Measurements from ENCODE around the gene SLC20A1. TPM values are rescaled to one million over a fixed set of nuclear protein-coding genes. Genes with fewer than 3 reads are reported as not detected.
A peak's percentile ranks its signal among the peaks of the same experiment; 100 is the strongest.

The SLC20A1 gene
- total and polyA plus RNA-seq, 2 experiments from 2014 or later, result 11.4 to 22.9 TPM

DNA sequence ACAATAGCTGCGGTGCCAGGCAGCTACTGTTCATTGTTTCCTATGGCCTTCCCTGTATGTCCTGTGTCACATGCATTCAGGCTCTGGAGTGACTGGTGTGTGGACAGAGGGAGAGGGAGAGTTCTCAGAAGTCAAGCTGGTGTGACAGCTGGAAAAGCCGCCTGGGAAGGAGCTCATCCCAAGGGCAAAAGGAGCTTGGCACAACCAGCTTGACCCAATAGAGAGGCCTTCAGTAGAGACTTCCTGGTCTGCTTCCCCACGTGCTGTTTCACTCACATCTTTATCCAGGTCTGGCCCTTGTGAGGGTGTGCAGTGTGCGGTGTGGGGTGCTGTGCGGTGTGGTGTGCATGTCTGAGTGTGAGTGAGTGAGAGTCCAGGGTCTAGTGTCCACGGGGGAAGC lies 64.0 kb downstream of the SLC20A1 start:
- Histone ChIP-seq H3K27ac (no peak overlapping the region), H3K9me3 (ENCODE audit: low read depth) (no peaks in the 10 kb centered on the region), H3K4me3 (no peak overlapping the region), H3K36me3 (no peaks in the 10 kb centered on the region), H3K4me1 (ENCODE audit: low read depth) (peaks cover 7% of the 10 kb centered on the region), H3K27me3 (no peaks in the 10 kb centered on the region)
- TF ChIP-seq, protein P1, sequence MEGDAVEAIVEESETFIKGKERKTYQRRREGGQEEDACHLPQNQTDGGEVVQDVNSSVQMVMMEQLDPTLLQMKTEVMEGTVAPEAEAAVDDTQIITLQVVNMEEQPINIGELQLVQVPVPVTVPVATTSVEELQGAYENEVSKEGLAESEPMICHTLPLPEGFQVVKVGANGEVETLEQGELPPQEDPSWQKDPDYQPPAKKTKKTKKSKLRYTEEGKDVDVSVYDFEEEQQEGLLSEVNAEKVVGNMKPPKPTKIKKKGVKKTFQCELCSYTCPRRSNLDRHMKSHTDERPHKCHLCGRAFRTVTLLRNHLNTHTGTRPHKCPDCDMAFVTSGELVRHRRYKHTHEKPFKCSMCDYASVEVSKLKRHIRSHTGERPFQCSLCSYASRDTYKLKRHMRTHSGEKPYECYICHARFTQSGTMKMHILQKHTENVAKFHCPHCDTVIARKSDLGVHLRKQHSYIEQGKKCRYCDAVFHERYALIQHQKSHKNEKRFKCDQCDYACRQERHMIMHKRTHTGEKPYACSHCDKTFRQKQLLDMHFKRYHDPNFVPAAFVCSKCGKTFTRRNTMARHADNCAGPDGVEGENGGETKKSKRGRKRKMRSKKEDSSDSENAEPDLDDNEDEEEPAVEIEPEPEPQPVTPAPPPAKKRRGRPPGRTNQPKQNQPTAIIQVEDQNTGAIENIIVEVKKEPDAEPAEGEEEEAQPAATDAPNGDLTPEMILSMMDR (IDR thresholded peaks at IDR 0.05; ENCODE audit: low read depth, low read length), result no peak
- DNase-seq (ENCODE audit: low read depth in 1 of 2, low spot score in 1 of 2), result no peak

DNA sequence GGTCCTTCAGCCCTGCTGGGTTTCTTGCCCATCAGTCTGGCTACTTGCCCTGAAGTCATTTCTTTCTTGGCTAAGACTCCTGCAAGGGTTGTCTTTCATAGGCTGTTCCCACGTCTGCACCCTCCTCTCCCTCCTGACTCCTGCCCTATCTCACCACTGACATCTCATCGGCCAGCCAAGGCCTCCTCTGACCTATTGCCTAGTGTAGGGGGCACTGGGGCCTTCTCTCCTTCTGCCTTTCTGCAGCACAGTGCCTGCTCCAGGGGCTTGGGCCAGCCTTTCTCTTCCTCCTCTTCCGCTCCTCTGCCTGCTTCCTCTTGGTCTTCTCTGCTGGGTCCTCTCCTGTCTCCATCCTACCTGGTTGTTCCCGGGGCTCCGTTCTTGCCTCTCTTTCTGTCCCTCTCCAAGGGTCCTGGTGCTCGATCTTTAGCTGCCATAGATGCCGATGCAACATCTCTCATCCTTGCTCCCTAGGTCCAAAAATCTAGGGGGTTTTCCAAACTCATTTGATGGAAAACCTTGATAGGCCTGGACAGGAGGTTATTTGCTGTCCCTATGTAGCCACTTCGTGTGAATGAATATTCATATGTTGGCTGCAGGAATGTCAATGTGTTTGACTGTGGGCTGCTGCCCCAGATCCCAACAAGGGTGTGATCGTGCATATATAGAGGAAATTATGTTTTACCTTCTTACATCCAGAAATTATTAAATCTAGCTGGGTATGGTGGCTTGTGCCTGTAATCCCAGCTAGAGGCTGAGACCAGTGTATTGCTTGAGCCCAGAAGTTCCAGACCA lies 65.4 kb downstream of the SLC20A1 start:
- H3K4me1 ChIP-seq (ENCODE audit: low read depth), result peaks cover 7% of the 10 kb centered on the region
- H3K36me3 ChIP-seq, result no peaks in the 10 kb centered on the region
- H3K9me3 ChIP-seq (ENCODE audit: low read depth), result no peaks in the 10 kb centered on the region
- TF ChIP-seq, protein P1 (IDR thresholded peaks at IDR 0.05; ENCODE audit: low read depth, low read length), result no peak
- no peak overlapping the region for H3K4me3 ChIP-seq
- DNase-seq (ENCODE audit: low read depth in 1 of 2, low spot score in 1 of 2), result no peak
- no peak overlapping the region for H3K27ac ChIP-seq
- H3K27me3 ChIP-seq, result no peaks in the 10 kb centered on the region

DNA sequence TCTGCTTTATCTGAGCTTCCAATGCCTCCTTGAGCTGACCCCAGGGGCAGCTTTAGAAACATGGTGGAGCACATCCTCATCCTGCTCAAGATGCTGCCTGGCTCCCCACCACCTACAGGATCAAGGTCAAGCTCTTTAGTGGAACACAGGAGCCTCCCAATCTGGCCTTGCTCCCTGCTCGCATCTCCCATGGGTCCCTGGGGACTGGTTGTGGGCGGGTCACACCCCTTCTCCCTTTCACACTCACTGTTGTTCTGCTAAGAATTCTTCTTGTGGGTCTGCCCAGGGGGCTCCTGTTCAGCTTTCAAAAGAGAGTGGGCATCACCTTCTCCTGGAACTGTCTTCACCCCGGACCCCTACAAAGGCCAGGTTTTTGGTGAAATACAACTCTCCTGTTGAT lies 66.7 kb downstream of the SLC20A1 start:
- DNase-seq (ENCODE audit: low read depth in 1 of 2, low spot score in 1 of 2), result no peak
- TF ChIP-seq, protein P1 (IDR thresholded peaks at IDR 0.05; ENCODE audit: low read depth, low read length), result no peak
- Histone ChIP-seq H3K36me3 (no peaks in the 10 kb centered on the region), H3K27ac (no peak overlapping the region), H3K27me3 (no peaks in the 10 kb centered on the region), H3K4me3 (no peak overlapping the region), H3K9me3 (ENCODE audit: low read depth) (no peaks in the 10 kb centered on the region), H3K4me1 (ENCODE audit: low read depth) (peaks cover 3% of the 10 kb centered on the region)

DNA sequence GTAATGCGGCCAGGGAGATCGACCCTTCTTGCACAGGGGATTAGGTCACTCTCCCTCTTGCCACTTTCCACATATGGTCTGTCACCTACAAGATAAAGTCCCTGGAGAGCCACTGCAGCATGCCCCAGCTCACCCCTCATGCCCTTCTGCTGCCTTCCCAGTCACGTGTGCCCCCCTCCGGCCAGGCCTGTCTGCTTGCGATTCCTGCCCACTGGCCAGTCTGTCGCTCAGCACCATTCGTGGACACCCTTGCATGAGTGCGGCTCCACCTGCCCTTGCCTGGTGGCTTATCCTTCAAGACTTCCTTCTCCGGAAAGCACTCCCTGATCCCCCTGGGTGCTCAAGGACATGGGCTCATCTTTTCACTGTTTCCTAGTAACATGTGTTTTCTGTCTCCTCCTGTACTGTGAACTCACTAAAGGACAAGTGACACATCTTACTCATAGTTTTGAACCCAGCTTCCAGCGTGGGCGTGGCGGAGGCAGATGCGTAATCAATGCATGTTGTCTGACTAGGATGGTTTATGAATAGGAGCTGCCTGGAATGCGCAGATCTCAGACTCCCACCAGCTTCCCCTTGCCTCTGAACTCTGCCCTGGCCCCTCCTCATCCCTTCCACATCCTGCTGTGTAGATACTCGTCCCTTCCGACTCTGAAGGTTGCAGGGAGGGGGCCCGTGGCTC lies 67.3 kb downstream of the SLC20A1 start:
- no peak overlapping the region for H3K27ac ChIP-seq
- peaks cover 3% of the 10 kb centered on the region for H3K4me1 ChIP-seq (ENCODE audit: low read depth)
- no peak overlapping the region for H3K4me3 ChIP-seq
- no peaks in the 10 kb centered on the region for H3K36me3 ChIP-seq
- DNase-seq (ENCODE audit: low read depth in 1 of 2, low spot score in 1 of 2), result peak in 1 of 2 donors; percentile 70
- H3K27me3 ChIP-seq, result no peaks in the 10 kb centered on the region
- TF ChIP-seq, protein P1 (IDR thresholded peaks at IDR 0.05; ENCODE audit: low read depth, low read length), result no peak
- no peaks in the 10 kb centered on the region for H3K9me3 ChIP-seq (ENCODE audit: low read depth)

Other genes with a start within 250 kb of the SLC20A1 start
- gene RGPD8, start 212.3 kb upstream of the SLC20A1 start, total RNA-seq, result 8.4 and 17.0 TPM in 2 replicates
- 3.9 and 4.2 TPM in 2 replicates for gene RGPD8, start 212.3 kb upstream of the SLC20A1 start, polyA plus RNA-seq
- 21.8 and 29.7 TPM in 2 replicates for gene TTL, start 163.8 kb upstream of the SLC20A1 start, total RNA-seq
- gene TTL, start 163.8 kb upstream of the SLC20A1 start, polyA plus RNA-seq, result 26.3 and 32.6 TPM in 2 replicates
- 7.8 and 12.6 TPM in 2 replicates for gene POLR1B, start 103.5 kb upstream of the SLC20A1 start, total RNA-seq
- gene POLR1B, start 103.5 kb upstream of the SLC20A1 start, polyA plus RNA-seq, result 8.4 and 9.9 TPM in 2 replicates
- 32.3 and 34.9 TPM in 2 replicates for gene CHCHD5, start 61.3 kb upstream of the SLC20A1 start, total RNA-seq
- gene CHCHD5, start 61.3 kb upstream of the SLC20A1 start, polyA plus RNA-seq, result 74.4 and 84.5 TPM in 2 replicates
- gene NT5DC4, start 75.1 kb downstream of the SLC20A1 start, total RNA-seq, result not detected in 2 replicates
- gene NT5DC4, start 75.1 kb downstream of the SLC20A1 start, polyA plus RNA-seq, result not detected in 2 replicates
- 1.7 and 13.7 TPM in 2 replicates for gene CKAP2L, start 118.7 kb downstream of the SLC20A1 start, total RNA-seq
- gene CKAP2L, start 118.7 kb downstream of the SLC20A1 start, polyA plus RNA-seq, result 4.0 and 20.9 TPM in 2 replicates
- gene IL1A, start 138.6 kb downstream of the SLC20A1 start, total RNA-seq, result not detected in 2 replicates
- gene IL1A, start 138.6 kb downstream of the SLC20A1 start, polyA plus RNA-seq, result not detected in 2 replicates
- not detected in 2 replicates for gene IL1B, start 190.8 kb downstream of the SLC20A1 start, total RNA-seq
- gene IL1B, start 190.8 kb downstream of the SLC20A1 start, polyA plus RNA-seq, result not detected in 2 replicates